HG03039 (cell line): ENCODE data around the gene P4HA2.
A peak's percentile ranks its signal among the peaks of the same experiment; 100 is the strongest.

Source experiments
- ATAC-seq: cut with Tn5 transposase; IDR thresholded peaks from one replicate; pipeline ENCODE4 v1.9.1; 2021; ENCODE audit warnings: mild to moderate bottlenecking, moderate library complexity; ENCODE audit not compliant: unreplicated experiment

The P4HA2 gene

DNA sequence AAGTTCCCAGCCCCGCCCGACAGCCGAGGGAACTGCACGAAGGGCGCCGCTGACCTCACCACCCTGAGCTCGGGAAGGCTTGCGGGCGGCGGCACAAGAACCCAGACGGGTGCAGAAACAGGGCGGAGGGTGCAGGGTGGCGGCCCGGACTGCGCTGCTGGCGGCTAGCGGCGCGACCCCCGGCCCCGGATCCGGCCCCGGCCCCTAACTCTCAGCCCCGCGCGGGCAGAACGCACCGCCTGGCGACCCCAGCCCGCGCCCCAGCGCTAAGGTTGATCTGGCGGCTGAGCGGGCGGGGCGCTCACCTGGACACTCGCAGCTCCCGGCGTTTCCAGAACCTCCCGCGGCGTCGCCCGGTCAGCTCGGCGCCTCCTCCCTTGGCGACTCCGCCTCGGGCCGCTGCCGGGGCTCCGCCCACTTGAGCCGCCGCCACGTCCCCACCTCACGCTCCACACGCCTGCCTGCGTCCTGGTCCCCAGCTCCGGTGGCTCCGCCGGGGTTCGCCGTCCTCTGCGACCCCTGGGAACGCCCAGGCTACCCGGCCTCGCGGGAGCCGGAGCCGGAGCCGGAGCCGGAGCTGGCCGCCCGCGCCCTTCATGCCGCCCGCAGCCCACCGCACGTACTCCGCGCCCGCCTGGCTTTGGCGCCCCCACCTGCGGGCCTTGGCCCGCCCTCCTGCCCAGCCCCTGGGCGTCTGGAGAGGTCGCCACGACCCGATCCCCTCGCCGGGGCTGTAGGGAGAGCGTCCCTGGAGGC is at the start of gene P4HA2:
Gene P4HA2 (minus strand): TSS at position 369 of the 756 bp plus-strand sequence. CDS start 9,227 bp downstream, outside the sequence.
- peak; percentile 88 for ATAC-seq

DNA sequence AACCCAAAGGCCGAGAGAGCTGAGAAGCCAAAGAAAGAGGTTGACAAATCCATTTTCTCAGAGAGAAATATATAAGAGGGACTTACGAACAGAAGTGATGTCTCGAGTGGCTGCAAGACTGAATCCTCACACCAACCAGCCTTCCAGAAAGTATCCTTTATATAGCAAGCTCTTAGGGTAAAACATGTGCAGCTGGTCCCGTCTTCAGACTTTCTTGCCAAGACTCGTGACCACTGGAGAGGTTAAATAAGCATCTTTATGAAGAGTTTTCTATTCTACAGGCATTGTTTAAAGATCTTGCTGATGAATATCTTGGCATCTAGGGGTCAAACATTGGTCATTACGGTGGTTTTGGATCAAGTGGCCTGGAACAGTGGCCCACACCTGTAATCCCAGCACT is 49.6 kb upstream of the P4HA2 start:
- no peak for ATAC-seq

DNA sequence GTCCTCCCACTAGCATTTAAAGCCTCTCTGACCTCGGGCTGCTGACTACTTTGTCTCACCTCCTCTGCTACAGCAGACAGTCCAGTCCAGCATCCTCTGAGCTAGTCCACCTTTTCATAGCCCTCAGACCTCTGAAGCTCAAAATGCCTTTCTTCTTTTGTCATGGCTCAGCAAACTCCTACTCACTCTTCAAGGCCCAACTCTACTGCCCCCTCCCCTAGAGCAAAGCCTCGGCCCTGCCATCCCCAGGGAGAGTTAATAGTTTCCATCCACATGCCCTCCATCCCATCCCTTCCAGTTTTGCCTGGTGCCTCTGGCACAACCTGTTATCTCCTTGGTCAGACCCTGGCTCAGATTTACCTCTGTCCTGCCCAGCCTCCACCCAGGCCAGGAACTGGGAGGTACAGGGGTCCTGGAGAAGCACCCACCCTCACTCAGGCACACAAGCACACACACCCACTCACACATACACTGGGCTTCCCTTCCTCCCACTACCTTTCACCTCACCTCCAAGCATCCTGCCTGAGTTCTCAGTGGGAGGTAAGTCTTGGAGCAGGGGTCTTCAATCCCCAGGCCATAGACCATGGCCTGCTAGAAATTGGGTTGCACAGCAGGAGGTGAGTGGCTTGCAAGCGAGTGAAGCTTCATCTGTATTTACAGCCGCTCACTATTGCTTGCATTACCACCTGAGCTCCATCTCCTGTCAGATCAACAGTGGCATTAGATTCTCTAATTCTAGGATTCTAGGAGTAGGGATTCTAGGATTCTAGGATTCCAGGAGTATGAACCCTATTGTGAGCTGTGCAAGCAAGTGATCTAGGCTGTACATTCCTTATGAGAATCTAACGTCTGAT is 47.9 kb upstream of the P4HA2 start:
- ATAC-seq: no peak

DNA sequence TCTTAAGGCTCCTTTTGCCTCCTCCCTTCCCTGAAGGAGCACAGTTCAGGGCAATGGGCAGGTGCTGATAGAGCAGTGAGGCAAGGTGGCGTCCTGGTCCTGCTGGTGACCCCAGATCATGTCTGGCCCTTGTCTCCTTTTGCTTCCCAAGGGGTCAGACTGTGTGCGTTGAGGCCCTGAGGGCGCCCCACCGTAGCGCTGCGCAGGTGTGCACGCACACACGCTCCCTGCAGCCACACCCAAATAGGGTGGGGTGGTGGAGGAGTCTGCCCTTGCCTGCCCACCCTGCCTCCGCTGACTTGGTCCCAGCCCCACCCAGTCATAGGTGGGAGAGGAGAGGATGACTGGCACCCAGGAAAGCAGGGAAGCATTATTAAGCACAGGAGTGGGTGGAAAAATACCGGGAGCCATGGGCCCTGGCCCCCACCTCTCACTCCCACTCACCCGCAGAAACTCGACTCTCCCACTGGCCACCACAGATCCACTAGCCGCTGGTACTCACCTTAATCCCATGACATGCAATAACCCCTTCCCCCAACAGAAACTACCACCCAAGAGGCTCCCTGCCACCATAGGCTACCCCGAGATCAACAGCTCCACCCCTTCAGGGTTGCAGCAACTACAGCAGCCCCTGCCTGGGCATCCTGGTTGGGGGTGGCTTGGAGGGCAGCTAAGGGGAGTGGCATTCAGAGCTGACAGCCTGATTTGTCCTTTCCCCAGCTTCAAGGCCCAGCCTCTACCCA is 46.6 kb upstream of the P4HA2 start:
- ATAC-seq: no peak

DNA sequence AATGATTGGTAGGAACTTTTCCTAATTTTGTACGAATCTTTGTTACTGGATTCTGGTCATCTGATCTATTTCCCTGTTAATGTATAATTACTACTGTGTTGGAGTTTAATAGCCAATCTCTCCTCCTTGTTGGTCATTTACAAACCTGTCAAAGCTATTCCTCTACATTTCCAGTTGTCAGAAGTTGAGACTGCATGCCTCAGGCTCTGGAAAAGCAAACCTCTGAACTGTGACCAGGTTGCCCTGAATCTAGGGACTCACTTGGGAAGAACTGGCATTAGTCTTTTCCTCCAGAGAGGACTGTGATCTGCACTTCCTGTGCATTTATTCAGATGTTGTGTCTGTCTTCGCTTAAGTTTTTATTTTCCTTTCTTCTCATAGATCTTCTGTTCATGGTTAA is 46.0 kb upstream of the P4HA2 start:
- no peak for ATAC-seq

DNA sequence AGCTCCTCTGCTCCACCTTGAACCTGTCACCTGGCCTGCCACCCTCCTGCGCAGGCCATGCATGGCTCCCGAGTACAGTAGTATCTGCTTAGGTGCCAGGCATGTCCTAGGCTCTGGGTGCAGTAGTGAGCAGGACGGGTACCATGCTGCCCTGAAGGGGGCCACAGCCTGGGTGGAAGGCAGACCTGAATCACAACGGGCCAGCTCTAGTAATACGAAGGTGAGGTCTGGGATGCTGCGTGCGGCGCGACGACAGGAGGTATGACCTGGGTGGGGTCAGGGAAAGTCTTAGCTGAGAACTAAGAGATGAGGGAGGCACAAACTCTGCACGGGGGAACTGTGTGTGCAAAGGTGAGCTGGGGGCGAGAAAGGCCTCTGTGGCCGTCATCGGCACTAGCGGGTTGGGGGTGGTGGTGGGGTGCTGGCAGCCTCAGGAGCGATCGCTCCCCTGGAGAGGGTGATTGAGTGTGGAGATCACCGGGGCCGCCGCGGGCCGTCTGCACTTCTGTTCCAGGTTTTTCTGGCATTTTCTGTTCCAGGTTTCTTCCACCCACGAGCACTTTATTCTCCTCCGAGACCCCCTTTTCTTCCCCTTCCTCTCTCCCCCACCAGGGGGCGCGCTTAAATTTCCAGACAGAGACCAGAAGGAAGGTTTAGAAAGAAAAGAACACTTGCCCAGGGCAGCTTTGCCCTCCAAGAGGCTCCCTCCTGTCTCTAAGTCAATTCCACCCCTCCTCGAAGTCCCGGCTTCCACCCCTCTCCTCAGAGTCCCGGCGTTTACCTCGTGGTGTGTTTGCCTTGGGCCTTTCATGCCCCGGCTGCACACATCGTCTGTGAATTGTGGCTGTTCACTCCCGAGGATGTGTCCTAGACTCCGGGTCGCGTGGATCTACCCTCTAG is 44.9 kb upstream of the P4HA2 start:
- no peak for ATAC-seq

DNA sequence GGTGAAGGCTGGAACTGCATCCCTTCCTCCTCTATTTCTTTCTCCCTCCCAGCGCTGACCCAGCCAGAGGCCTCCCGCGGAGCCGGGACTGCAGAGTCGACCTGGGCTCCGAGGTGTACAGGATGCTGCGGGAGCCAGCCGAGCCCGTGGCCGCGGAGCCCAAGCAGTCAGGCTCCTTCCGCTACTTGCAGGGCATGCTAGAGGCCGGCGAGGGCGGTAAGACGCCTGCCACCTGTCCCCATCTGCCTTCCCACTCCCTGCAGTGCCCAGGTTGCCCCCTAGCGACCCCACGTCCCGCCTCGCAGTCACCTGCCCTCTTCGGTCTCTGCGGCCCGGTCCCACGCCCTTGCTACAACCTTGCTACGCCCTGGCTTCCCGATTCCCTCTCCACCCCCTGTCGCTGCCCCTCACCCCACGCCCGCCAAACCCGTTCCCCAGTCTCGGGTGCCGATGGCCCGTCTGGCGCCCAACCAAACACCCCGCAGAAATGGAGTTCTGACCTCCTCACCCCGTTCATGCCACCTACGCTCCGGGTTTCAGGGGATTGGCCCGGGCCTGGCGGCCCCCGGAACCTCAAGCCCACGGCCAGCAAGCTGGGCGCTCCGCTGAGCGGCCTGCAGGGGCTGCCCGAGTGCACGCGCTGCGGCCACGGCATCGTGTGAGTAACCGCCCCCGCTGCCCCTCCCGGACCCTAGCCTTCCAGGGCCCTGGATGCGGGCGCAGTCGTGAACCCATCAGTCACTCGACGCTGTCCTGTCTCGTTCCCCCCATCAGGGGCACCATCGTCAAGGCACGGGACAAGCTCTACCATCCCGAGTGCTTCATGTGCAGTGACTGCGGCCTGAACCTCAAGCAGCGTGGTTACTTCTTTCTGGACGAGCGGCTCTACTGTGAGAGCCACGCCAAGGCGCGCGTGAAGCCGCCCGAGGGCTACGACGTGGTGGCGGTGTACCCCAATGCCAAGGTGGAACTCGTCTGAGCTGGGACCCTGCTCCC is 43.9 kb upstream of the P4HA2 start:
- no peak for ATAC-seq

DNA sequence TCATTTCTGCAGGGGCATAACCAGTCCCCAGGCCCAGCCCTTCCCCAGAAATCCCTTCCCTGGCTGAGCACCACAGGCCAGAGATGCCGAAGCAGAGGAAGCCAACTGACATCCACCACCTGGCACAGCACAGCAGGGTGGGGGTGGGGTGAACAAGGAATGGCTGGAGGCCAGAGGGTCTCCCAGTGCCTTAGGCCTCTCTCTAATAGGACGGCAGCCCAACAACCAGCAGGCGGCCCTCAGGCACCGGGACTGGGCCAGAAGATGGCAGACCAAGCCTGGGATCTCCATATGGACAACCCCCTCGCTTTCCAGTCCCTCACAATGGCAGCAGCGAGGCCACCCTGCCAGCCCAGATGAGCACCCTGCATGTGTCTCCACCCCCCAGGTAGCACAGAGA is 43.1 kb upstream of the P4HA2 start:
- ATAC-seq: no peak

DNA sequence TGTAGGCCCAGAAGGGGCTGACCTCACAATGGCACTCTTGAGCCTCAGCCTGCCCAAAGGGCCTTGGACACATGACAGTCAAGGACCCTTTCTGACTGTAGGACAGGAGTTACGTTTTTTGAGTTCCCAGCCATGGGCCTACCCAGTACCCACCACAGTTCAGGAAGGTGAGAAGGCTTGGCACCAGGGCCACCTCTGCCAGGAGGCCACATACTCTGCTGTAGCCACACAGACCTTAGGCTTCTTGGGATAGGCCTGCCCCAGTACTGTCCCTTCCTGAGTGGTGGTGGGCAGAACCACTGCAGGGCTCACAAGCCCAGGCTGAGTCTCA is 42.6 kb upstream of the P4HA2 start:
- no peak for ATAC-seq

DNA sequence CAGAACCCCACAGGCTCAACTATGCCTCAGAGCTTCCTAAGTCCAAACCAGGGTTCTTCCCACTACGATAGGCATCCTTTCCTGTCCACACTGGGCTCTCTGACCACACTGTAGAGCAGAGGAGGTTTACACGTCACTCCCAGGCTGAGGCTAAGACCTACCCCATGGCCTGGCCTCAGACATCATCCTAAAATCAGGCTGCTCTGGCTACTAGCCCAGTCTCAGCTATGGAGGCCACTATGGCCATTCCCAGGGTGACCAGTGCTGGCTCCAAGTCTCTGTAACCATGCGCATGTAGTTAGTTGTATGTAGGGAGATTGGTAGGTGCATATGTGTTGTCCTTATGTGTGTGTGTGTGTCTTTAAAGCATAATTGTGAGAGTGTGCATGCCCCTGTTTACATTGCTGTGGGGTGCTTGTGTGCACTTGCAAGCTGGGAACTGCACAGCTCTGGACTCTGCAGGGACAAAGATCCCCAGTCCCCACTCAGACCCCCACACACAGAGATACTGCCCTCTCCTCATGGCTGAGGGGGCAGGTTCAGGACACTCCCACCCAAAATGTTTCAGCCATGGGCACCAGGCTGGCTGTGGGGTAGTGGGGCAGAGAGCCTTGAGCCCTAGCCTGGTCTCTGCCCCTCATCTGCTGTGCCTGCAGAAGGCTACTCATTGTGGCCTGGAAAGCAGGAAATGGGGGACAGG is 42.1 kb upstream of the P4HA2 start:
- no peak for ATAC-seq

DNA sequence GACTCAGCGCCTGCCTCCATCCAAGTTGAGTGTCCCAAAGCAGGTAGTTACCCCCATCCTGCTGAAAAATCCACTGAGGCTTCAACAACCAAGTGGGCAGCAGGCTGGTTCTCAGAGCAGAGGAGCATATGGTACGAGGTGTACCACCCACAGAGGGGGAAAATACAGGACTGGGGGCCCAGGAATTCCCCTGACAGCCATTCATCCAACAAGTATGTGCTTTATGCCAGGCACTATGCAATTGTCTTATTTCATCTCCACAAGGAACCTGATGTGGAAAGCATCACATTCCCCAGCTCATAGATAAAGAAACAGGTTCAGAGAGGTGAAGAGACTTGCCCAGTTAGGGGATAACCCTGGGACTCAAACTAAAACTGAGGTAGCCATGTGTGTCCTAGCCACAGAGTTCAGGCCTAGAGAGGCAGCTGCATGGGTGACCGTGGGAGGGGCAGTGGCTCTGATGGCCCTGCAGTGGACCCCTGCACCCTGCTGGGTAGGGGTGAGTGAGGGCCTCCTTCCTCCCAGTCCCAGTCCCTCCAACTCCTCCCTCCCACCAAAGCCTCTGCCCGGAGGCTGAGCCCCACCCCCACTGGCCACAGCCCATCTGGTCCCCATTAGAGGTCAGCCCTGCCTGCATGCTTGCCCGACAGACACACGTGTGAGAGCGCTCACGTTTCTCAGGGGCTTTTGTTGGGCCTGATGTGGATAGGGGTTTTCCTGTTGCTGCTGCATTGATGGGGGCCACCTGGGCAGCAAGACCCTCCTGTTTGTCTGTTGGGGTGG is 41.3 kb upstream of the P4HA2 start:
- peak; percentile 63 for ATAC-seq

DNA sequence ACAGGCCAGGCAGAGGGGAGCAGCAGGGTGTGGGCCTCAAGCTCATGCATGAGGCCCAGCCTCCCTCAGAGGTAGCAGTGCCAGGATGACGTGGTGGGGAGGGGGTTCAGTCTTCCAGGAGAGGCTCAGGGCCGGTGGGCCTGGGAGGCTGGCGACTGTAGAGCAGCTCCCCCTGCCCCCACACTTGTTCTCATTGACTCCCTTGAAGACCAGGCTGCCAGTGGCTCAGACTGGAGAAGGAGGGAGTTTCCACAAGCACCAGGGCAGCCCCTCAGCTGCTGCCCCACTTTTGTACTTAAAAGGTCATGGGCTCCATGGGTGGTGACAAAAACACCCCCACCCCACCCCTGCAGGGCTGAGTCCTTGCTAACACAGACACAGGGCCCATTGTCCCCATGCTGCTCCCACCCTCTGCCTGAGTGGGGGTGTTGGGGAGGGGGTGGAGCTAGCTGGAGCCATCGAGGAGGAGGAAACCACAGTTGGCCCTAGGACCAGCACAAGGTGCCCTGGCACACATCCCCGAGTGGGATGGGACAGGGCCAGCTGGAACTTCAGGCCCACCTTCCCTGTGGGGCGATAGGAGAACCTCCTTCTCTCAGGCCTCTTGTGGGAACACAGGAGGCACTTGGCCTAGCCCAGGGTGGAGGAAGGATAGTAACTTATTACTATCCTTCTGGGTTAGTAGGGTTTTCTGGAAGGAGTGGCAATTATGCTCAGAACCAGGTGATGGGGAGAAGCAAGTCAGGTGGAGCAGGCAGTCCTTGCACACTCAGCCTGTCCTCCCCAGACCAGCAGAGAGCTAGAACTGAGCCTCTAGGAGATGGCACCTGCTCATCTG is 40.5 kb upstream of the P4HA2 start:
- peak; percentile 4 for ATAC-seq

DNA sequence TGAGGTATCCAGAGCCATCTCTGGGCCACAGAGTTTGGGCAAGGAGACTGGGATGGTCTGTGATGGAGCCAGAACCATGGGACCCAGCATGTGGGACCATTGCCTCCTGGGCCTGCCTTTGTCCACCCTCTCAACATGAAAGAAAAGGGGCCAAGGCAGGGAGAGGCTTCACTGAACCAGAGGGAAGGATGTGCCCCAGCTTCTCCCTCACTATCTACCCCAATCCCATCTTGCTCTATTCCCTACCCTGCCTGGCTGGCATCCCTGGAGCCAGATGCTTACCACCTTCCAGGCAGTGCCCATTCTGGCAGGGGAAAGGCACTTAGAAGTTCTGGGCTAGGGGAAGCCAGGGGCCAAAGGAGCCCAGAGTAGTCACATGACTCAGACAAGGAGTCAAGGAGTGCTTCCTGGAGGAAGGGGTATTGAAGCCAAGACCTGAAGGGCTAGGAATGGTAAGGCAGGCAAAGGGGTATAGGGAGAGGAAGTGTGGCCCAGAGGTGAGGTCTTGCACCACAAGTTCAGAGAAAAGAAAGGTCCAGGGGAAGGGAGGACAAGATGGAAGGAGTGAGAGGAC is 39.6 kb upstream of the P4HA2 start:
- no peak for ATAC-seq

DNA sequence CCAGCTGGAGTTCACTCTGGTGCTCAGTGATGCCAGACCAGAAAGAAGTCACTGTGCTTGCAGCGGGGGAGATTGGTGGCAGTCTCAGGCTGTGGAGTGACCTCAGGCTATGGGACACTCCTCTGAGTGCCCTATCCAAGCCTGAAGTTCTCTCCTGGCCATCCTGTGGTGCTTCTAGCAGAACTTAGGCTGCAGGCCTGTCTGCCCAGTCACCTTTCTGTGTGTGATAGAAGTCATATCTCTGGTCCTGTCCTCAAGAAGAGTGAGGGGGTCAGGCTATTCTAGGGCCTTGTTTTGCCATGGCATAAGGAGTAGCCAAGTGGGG is 39.1 kb upstream of the P4HA2 start:
- ATAC-seq: no peak

DNA sequence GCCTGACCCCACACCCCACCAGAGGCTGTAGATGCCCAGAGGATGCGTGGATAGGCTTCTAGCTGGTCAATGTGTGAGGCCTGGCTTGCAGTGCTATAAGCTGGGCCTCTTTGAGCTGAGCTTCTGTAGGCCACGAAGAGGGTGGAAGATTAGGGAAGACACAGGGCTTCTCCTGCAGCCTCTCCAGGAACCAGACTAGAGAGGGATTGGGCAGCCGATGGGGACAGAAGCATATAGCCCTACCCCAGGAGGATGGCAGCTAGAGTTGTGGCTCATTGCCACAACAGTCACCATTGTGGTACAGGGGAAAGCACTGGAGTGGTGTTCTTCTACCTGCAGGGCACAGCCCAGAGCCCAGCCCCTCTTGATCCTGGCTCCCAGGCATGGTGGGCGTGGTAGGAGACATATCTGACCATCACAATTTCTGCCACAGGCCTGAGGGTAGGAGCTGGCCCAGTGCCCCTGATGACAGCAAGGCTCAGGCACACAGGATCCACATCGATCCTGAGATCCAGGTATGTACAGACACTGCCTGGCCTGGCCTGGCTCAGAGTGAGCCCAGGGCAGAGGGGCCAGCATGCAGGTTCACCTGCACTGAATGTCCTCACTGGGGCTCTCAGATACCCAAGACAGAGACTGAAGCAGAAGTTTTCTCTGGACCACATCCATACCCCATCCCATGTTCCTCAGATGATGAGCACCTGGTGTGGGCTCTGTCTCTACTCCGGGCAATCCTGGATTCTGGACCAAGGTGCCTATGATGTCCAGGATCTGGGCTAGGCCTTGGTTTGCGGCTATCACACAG is 38.6 kb upstream of the P4HA2 start:
- no peak for ATAC-seq
